Brain microvascular endothelial cell (primary cell): ENCODE results near the gene GINS3.

Experiments used
- DNase-seq: peaks from one replicate; pipeline ENCODE4 v3.0.0-alpha.2; 2020
- H3K27ac ChIP-seq: fragments of 250-450 bp; sonication (Bioruptor Pico); 2 replicates; pipeline ENCODE4 v1.5.1; 2020; ENCODE audit warnings: mild to moderate bottlenecking, moderate library complexity
- H3K27me3 ChIP-seq: fragments of 250-450 bp; sonication (Bioruptor Pico); replicated peaks from 2 replicates; pipeline ENCODE4 v1.5.1; 2020; ENCODE audit warnings: mild to moderate bottlenecking
- H3K36me3 ChIP-seq: fragments of 250-450 bp; sonication (Bioruptor Pico); replicated peaks from 2 replicates; pipeline ENCODE4 v1.5.1; 2020; ENCODE audit warnings: mild to moderate bottlenecking
- H3K4me3 ChIP-seq: 2 replicates; pipeline ENCODE4 v1.5.1; 2011; ENCODE audit warnings: low read depth, mild to moderate bottlenecking, control low read depth, low read length, moderate library complexity
- in situ Hi-C: cut with HindIII; loops from 2 replicates; pipeline ENCODE4 v1.10.0; 2017; ENCODE audit warnings: low sequenced_read_pairs, low pct_ligation_motif_present
- TF ChIP-seq, protein P1 (sequence below): IDR thresholded peaks from 2 replicates; pipeline ENCODE4 v1.5.1; 2011; ENCODE audit warnings: low read depth, mild to moderate bottlenecking, moderate library complexity, low read length, control low read depth, inconsistent platforms; ENCODE audit errors: missing control alignments

Gene GINS3

DNA sequence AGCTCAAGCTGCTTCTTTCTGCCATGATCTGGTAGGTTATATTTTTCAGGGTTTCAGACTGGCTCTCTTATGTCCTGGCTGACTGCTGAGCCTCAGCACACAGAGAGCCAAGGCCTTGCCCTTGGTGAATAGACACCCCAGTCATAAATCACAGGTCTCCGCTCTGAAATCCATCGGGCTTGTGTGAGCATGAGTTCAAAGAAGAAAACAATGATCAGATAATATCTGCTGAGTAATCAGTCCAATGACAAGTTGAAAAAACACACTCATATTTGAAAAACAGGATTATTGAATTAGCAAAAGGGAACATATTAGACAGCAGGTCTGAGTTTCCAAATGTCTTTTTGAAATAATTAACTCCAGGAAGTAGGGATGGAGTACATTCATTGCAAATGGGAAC is 56.6 kb downstream of the GINS3 start:
- no peak overlapping the region for H3K27ac ChIP-seq
- no peak for DNase-seq
- H3K4me3 ChIP-seq, result no peak overlapping the region
- in situ Hi-C loops, result no loop called here
- TF ChIP-seq, protein P1, sequence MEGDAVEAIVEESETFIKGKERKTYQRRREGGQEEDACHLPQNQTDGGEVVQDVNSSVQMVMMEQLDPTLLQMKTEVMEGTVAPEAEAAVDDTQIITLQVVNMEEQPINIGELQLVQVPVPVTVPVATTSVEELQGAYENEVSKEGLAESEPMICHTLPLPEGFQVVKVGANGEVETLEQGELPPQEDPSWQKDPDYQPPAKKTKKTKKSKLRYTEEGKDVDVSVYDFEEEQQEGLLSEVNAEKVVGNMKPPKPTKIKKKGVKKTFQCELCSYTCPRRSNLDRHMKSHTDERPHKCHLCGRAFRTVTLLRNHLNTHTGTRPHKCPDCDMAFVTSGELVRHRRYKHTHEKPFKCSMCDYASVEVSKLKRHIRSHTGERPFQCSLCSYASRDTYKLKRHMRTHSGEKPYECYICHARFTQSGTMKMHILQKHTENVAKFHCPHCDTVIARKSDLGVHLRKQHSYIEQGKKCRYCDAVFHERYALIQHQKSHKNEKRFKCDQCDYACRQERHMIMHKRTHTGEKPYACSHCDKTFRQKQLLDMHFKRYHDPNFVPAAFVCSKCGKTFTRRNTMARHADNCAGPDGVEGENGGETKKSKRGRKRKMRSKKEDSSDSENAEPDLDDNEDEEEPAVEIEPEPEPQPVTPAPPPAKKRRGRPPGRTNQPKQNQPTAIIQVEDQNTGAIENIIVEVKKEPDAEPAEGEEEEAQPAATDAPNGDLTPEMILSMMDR, result no peak
- H3K27me3 ChIP-seq, result peaks cover under 1% of the 10 kb centered on the region
- no peaks in the 10 kb centered on the region for H3K36me3 ChIP-seq

DNA sequence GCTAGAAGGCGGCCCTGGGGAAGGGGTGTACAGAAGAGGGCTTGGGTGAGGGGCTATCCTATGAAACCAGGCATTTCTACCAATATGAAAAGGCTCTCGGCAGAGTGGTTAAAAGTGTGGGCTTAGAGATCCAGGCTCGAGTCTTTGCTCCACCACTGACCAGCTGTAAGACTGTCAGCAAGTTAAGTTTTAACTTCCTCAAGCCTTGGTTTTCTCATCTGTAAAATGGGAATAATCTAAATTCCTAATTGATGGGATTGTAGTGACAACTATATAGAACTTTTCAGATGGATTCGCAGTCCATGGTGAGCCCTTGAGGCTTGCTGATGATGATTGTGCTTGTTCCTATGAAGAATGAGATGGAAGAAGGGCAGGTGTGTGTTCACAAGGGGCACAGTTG is 57.0 kb downstream of the GINS3 start:
- H3K27me3 ChIP-seq, result no peaks in the 10 kb centered on the region
- H3K36me3 ChIP-seq, result no peaks in the 10 kb centered on the region
- H3K4me3 ChIP-seq, result no peak overlapping the region
- no peak for DNase-seq
- in situ Hi-C loops, result no loop called here
- H3K27ac ChIP-seq, result no peak overlapping the region
- TF ChIP-seq, protein P1, result no peak

DNA sequence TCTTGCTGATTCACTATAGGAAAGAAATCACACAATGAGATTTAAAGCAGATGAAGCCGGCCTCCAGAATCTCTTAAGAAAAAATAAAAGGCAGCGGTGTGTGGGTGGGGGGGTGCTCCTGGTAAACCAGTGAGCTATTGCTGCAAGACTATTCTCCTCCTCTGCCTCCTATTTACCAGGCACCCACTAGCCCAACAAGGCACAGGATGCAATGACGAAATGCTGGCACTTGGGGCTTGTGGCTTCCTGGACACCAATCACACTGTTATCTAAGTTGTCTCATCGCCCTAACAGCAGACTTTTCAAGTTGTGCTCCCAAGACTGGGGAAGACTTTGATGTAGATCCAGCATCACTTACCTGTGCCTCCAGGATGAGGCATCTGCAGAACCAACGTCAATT is 57.5 kb downstream of the GINS3 start:
- Histone ChIP-seq H3K27me3 (no peaks in the 10 kb centered on the region), H3K27ac (no peak overlapping the region), H3K4me3 (no peak overlapping the region), H3K36me3 (no peaks in the 10 kb centered on the region)
- in situ Hi-C loops, result no loop called here
- DNase-seq, result no peak
- TF ChIP-seq, protein P1, result no peak

DNA sequence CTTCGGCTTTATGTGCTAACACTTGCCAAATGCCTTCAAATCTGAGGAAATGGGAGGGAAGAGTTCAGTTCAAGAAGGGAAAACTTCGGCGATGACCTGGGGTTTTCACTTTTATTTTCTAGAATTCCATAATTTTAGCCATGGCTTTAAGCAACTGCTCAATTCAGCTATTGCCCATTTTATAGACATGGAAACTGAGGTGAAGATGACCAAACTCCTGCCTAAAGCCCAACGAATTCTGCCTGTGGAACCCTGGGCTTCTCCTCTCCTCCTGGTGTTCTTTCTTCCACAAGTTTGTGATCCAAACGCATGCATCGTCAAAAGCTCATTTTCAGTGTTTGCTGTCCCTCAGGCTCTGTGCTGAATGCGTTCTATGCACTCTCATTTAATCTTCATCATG is 58.3 kb downstream of the GINS3 start:
- no peak for DNase-seq
- in situ Hi-C loops, result no loop called here
- Histone ChIP-seq H3K27ac (no peak overlapping the region), H3K36me3 (no peaks in the 10 kb centered on the region), H3K4me3 (no peak overlapping the region), H3K27me3 (no peaks in the 10 kb centered on the region)
- TF ChIP-seq, protein P1, result no peak

DNA sequence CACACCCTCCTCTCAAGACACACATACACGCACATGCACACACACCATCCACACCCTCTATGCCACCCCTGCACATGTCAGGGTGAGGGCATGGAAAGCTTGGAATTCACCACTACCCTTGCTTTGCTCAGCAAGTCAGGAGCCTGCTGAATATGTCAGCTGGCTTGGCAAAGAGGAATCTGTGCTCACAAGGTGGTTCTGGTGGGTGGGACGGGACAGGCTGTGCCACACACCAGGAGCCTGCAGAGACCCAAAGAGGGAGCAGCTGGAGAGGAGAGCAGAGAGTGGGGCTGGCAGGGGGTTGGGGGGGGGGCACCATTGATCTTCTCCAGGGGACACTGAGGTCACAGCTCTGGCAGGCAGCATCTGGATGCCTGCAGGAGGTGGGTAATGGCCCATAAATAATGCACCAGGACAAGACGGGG is 59.0 kb downstream of the GINS3 start:
- no peak overlapping the region for H3K27ac ChIP-seq
- in situ Hi-C loops, result no loop called here
- H3K4me3 ChIP-seq, result no peak overlapping the region
- no peak for DNase-seq
- no peaks in the 10 kb centered on the region for H3K27me3 ChIP-seq
- TF ChIP-seq, protein P1, result no peak
- H3K36me3 ChIP-seq, result no peaks in the 10 kb centered on the region

DNA sequence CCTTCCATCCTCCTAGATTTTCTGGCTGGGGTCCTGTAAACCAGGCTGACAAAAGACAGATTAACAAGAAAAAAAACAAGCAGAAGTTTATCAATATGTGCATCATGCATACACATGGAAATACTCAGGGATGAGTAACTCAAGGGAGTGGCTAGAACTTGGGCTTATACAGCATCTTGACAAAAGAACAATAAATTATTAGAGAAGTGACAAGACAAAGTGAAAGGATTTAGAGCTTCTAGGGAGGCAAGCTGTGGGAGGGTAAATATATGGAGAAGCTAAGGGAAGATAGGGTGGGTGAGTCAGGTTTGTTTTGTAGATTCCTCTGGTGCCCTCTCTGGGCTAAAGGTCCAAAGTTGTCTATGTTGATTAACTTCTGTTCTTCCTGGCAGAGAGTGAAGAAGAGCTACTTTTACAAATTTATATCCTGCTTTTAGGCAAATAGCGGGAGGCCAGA is 59.7 kb downstream of the GINS3 start:
- Histone ChIP-seq H3K4me3 (no peak overlapping the region), H3K27ac (no peak overlapping the region), H3K27me3 (no peaks in the 10 kb centered on the region), H3K36me3 (no peaks in the 10 kb centered on the region)
- peak; percentile 22 for DNase-seq
- TF ChIP-seq, protein P1, result no peak
- in situ Hi-C loops, result no loop called here
